Posterior vena cava (tissue), 2 donors: Measurements from ENCODE around the gene CD96. TPM values are rescaled to one million over a fixed set of nuclear protein-coding genes. Genes with fewer than 3 reads are reported as not detected.
"Not testable (repeated sequence)": the region's sequence is repeated elsewhere in the genome, so short reads cannot be mapped to it uniquely, and the experiment has no call there.

ENCODE experiments used
- DNase-seq: peaks from one replicate; pipeline ENCODE4 v3.0.0-alpha.2; 2020; ENCODE audit warnings: low spot score
- intact Hi-C, 2 donors: fragments of 100-400 bp; cut with DNase I; formaldehyde crosslinking; loops; one replicate each; pipeline versions ENCODE4 v1.14.1 to v1.14.2; 2022 to 2023
- total RNA-seq, 2 donors: library from RNA; stranded (reverse); fragmentation: NEBNext Ultra II Directional; extraction: Animal tissue kit (Norgen Biotek cat#: 25700); gene quantifications; one replicate each; pipeline ENCODE4 v1.2.1, GENCODE V29; 2021
- donor health status: DM: yes; HTN: yes; CAD: no.
- donor health status: DM: yes; HTN: yes; CAD: no.

The CD96 gene
- total RNA-seq, 2 donors from 2014 or later = 1.1 to 2.5 TPM

GRCh38 chr3:111662907-111663306 is 120.9 kb downstream of the CD96 start:
- no peak for DNase-seq
- intact Hi-C loops = no loop called here

- intact Hi-C loops = no loop called here
Observed at GRCh38 chr3:111666041-111666735, 124.2 kb downstream of the CD96 start.

GRCh38 chr3:111667170-111667569 is 125.2 kb downstream of the CD96 start:
- intact Hi-C loops = no loop called here
- no peak for DNase-seq

More at GRCh38 chr3:111666041-111666735, 124.2 kb downstream of the CD96 start:
- DNase-seq = no peak

GRCh38 chr3:111667621-111668239 is 125.7 kb downstream of the CD96 start:
- DNase-seq = no peak
- intact Hi-C loops = loop anchor here in 1 of 2 donors (2.0 kb wide), 1 partner anchor 345 kb away; no protein-coding TSS in a partner anchor

GRCh38 chr3:111668326-111668725 is 126.3 kb downstream of the CD96 start:
- intact Hi-C loops = loop anchor here in 1 of 2 donors (2.0 kb wide), 1 partner anchor 344 kb away; no protein-coding TSS in a partner anchor

GRCh38 chr3:111668888-111669488 is 127.0 kb downstream of the CD96 start:
- intact Hi-C loops = loop anchor here in 1 of 2 donors (2.0 kb wide), 1 partner anchor 344 kb away; no protein-coding TSS in a partner anchor
- no peak for DNase-seq

More at GRCh38 chr3:111668326-111668725, 126.3 kb downstream of the CD96 start:
- DNase-seq = no peak

GRCh38 chr3:111669926-111670630 is 128.1 kb downstream of the CD96 start:
- DNase-seq = no peak
- intact Hi-C loops = loop anchor here in 1 of 2 donors (2.0 kb wide), 1 partner anchor 343 kb away; no protein-coding TSS in a partner anchor

GRCh38 chr3:111672461-111672860 is 130.5 kb downstream of the CD96 start:
- intact Hi-C loops, DNase-seq: not testable (repeated sequence)

GRCh38 chr3:111675846-111676210 is 133.8 kb downstream of the CD96 start:
- no peak for DNase-seq
- intact Hi-C loops = no loop called here

GRCh38 chr3:111676211-111677006 is 134.4 kb downstream of the CD96 start:
- intact Hi-C loops = no loop called here
- DNase-seq = no peak

GRCh38 chr3:111677007-111677392 is 135.0 kb downstream of the CD96 start:
- intact Hi-C loops = no loop called here
- no peak for DNase-seq

GRCh38 chr3:111681661-111682426 is 139.8 kb downstream of the CD96 start:
- intact Hi-C loops = no loop called here
- no peak for DNase-seq

- DNase-seq = no peak
- intact Hi-C loops = no loop called here
Observed at GRCh38 chr3:111684640-111685039, 142.6 kb downstream of the CD96 start.

- intact Hi-C loops = no loop called here
- DNase-seq = no peak
Observed at GRCh38 chr3:111688190-111688800, 146.3 kb downstream of the CD96 start.

- DNase-seq = no peak
- intact Hi-C loops = no loop called here
Observed at GRCh38 chr3:111690242-111690641, 148.2 kb downstream of the CD96 start.

GRCh38 chr3:111691293-111691909 is 149.4 kb downstream of the CD96 start:
- no peak for DNase-seq
- intact Hi-C loops = no loop called here
